Activated CD8-positive, alpha-beta memory T cell treated with anti-CD3 and anti-CD28 coated beads for 48 hours (primary cell): ENCODE results near the gene HAUS7.
A peak's percentile ranks its signal among the peaks of the same experiment; 100 is the strongest.

Experiments
- DNase-seq, 3 experiments: peaks; one replicate each; pipeline ENCODE4 v3.0.0-alpha.2; 2020; ENCODE audit warnings: low read depth in 2 of 3, low spot score in 2 of 3

The HAUS7 gene

GRCh38 chrX:153470411-153471363 lies at the start of gene HAUS7:
Gene HAUS7 (minus strand): TSS chrX:153470576. CDS start chrX:153470557, 19 bp downstream.
- DNase-seq: peak; percentile 56 to 83 (median 68)

GRCh38 chrX:153519569-153520286 lies 49.4 kb upstream of the HAUS7 start:
- DNase-seq: no peak

- no peak for DNase-seq
Measured at GRCh38 chrX:153517946-153518834, 47.8 kb upstream of the HAUS7 start.

GRCh38 chrX:153517423-153517822 lies 47.0 kb upstream of the HAUS7 start, which contains the start of gene ATP2B3:
Gene ATP2B3 (plus strand): TSS chrX:153517642. CDS start chrX:153536248, 18,606 bp downstream.
- no peak for DNase-seq

- DNase-seq: no peak
Measured at GRCh38 chrX:153516073-153516472, 45.7 kb upstream of the HAUS7 start.

GRCh38 chrX:153515435-153515834 lies 45.1 kb upstream of the HAUS7 start:
- DNase-seq: no peak

- no peak for DNase-seq
Measured at GRCh38 chrX:153514259-153514658, 43.9 kb upstream of the HAUS7 start.

- no peak for DNase-seq
Measured at GRCh38 chrX:153513265-153513664, 42.9 kb upstream of the HAUS7 start.

GRCh38 chrX:153512501-153512893 lies 42.1 kb upstream of the HAUS7 start:
- no peak for DNase-seq

GRCh38 chrX:153511784-153512500 lies 41.6 kb upstream of the HAUS7 start:
- DNase-seq: no peak

GRCh38 chrX:153510383-153510782 lies 40.0 kb upstream of the HAUS7 start:
- DNase-seq: no peak

- DNase-seq: no peak
Measured at GRCh38 chrX:153509592-153509991, 39.2 kb upstream of the HAUS7 start.

GRCh38 chrX:153507484-153508178 lies 37.3 kb upstream of the HAUS7 start:
- peak; percentile 65 to 87 (median 68) for DNase-seq

GRCh38 chrX:153505361-153505760 lies 35.0 kb upstream of the HAUS7 start:
- DNase-seq: no peak

- no peak for DNase-seq
Measured at GRCh38 chrX:153504445-153505016, 34.2 kb upstream of the HAUS7 start.

- DNase-seq: no peak
Measured at GRCh38 chrX:153502796-153503195, 32.4 kb upstream of the HAUS7 start.

GRCh38 chrX:153502131-153502530 lies 31.8 kb upstream of the HAUS7 start:
- DNase-seq: no peak

GRCh38 chrX:153501530-153501929 lies 31.2 kb upstream of the HAUS7 start:
- no peak for DNase-seq

GRCh38 chrX:153500676-153501280 lies 30.4 kb upstream of the HAUS7 start:
- DNase-seq: no peak
